HG03060 (cell line): ENCODE data around the gene DUS1L.
A peak's percentile ranks its signal among the peaks of the same experiment; 100 is the strongest.

Source experiments
- ATAC-seq: cut with Tn5 transposase; IDR thresholded peaks from one replicate; pipeline ENCODE4 v1.9.1; 2021; ENCODE audit warnings: low read depth, moderate number of reproducible peaks; ENCODE audit not compliant: unreplicated experiment

The DUS1L gene

DNA sequence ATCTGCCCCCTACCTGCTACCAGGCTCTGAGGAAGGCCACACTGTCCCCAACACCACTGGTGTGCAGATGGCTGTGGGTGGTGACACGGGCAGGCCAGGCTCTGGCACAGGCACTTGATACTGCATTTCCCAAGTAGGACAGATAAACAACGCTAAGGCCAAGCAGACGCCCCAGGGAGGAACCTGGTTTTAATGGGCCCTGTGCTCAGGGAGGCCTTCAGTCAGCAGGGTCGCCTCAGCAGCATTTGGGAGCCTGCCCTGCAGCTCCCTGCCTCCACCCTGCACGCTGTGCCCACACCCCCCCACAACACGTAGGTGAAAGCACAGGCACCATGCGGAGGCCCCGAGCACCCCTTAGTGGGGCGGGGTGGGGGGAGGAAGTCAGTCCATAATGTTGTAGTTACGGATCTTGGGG, 35.7 kb upstream of the DUS1L start:
- no peak for ATAC-seq

DNA sequence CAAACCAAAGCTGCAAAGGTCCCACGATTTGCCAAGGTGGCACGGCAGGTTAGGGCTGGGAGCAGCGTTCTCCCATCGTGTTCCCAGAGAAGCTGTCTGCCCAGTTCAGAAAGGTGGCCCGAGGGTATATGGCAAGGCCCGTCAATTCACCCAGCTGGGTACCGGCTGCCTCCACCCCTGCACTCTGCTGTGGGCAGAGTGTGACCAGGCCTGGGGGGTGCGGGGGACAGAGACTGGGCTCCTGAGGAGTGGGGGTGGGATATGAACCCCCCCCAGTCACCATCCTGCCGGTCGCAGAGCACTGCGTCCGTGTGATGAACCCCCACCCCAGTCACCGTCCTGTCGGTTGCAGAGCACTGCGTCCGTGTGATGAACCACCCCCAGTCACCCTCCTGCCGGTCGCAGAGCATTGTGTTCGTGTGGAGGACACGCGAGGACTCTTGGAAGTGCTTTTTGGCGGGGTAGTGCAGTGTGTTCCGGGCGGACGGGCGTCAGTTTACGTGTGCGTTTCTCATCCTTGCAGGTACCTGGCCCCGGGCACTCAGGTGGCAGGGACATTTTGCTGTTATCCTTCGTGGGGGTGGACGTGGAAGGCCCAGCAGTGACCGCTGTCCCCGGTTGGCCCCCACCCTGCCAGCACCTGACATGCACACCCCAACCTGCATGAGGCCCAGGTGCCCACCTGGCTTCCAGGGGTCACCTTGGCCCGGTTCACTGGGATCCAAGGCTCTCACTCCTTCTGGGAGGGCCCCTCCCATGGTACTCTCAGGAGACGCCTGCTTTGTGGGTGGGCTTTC, 35.1 kb upstream of the DUS1L start:
- ATAC-seq = no peak

DNA sequence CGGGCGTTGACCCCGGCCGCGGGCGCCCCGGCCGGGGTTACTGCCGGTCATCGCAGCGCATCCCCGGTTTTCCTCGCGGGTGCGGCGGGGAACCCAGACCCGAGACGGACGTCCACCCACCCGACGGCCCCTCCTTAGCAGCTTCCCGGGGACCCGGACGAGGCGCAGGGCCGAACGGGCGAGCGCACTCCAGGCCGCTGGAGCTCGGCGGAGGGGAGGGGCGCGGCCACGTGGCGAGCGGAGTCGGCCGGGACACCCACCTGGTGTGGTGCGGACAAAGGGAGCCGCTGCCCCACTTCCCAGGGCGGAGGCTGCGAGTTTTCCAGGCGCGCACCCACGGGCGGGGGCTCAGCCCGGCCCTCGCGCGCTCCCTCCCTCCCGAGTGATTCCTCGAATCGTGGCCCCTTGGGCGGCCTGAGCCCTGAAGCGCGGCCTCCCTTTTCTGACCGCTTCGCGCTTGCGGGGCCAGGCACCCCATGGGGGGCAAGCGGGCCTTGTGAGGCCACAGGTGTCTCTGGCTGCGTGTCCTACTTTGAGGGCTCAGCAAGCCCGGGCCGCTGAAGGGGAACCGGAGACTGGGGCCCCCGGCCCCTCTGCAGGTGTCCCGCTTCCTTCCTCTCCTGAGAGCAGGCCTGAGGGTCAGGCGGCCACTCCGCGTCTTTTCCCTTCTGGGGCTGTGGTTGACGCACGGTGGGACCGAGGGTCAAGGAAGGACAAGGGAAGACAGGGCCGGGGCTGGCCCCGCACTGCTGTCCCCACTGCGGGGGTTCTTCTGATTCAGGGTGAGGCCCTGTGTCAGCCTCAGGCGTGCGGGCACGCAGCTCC, 33.5 kb upstream of the DUS1L start:
- peak; percentile 2 for ATAC-seq

DNA sequence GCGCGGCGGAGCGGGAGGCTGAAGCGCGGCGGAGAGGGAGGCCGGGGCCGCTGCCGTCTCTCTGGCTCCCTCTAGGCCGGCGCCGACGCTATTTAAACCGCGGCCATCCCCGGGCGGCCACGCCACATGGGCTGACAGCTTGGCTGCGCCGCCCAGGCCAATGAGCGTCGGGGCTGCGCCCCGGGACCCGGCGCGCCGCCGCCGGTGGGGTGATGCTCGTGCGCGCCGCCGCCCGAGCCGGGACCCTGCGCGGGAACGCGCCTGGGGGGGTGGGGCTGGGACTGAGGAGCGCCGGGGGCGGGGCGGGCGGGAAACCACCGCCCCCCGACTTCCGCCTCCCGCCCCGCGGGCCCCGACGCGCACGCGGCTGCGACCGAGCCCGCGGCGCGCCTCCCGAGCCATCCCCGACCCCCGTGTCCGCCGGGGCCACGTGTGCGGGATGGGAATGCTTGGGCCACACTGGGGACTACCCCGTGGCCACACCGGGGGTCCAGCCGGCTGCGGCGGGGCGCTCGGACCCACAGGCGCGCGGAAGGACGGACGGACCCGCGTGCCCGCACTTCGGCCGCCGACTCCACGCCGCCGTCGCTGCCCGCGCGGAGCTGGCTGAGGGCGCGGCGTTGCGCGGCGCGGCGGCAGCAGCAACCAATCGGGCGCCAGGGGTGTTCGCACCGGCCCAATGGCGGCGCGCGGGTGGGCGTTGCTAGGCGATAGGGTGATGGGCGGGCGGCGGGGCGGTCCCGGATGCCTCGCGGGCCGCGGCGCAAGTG, 32.8 kb upstream of the DUS1L start, which contains the start of gene FASN:
FASN (minus strand) TSS at position 68 of the 770 bp plus-strand sequence. CDS start 1,791 bp downstream, outside the sequence.
- peak; percentile 36 for ATAC-seq

DNA sequence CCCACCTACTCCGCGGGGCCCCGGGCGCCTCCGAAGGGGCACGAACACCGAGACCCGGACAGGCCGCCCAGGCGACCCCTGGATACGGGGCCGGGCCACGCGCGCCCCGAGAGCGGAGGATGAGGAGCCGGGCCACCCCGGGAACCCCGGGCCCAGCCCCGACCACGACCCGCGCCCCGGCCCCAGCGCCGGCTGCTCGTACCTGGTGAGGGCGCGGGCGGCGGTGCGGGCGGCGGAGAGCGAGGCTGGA, 32.2 kb upstream of the DUS1L start:
- ATAC-seq = no peak

DNA sequence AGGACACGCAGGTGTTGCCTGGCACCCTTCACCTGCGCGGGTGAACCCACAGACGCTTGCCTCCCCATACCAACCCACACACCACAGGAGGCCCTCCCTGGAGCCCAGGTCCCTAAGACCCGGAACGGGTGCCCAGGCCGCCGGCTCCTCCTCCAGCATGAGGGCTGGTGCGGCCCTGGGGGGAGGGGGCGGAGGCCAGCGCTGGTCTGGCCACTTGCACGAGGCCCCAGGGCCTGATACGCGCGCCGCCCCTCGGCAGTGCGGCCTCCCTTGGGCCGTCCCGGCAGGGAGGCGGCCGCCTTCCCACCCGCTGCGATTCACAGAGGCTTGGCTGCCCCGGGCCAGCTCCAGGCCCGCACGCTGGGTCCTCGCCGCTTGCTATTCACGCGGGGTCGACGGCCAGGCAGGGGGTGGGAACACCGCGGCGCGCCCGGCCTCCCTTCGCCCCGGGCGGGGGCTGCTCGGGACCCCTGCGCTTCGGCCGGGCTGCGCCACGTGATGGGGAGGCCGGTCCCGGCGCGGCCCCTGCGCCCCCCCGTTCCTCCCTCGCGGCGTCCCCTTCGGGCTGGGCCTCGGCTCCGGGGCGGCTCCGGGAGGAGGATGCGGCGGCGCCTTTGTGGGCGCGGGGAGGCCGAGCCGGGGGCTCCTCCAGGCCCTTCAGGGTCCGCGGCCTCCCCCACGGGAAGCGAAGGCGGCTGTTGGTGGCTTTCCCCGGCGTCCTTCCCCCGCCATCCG, 31.7 kb upstream of the DUS1L start:
- ATAC-seq = no peak

DNA sequence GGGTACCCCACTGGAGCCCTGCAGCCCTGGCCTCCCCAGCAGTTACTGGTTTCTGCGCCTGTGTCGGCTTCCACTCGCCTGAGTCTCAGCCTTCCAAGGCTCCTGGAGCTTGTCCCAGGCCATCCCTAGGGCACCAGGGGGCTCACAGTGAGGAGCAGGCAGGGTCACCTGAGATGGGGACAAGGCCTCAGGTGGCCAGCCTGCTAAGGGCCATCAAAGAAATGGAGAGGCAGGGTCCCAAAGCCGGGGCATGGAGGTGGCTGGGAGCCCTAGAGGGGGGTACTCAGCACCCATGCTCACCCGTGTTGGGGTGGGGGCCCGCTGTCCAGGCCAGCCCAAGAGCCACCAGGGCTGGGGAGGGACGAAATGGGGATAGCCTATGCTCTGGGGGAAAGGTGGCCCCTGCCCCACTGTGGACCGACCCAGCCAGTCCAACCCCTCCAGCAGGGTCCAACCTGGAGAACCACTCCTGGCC, 31.1 kb upstream of the DUS1L start:
- no peak for ATAC-seq

DNA sequence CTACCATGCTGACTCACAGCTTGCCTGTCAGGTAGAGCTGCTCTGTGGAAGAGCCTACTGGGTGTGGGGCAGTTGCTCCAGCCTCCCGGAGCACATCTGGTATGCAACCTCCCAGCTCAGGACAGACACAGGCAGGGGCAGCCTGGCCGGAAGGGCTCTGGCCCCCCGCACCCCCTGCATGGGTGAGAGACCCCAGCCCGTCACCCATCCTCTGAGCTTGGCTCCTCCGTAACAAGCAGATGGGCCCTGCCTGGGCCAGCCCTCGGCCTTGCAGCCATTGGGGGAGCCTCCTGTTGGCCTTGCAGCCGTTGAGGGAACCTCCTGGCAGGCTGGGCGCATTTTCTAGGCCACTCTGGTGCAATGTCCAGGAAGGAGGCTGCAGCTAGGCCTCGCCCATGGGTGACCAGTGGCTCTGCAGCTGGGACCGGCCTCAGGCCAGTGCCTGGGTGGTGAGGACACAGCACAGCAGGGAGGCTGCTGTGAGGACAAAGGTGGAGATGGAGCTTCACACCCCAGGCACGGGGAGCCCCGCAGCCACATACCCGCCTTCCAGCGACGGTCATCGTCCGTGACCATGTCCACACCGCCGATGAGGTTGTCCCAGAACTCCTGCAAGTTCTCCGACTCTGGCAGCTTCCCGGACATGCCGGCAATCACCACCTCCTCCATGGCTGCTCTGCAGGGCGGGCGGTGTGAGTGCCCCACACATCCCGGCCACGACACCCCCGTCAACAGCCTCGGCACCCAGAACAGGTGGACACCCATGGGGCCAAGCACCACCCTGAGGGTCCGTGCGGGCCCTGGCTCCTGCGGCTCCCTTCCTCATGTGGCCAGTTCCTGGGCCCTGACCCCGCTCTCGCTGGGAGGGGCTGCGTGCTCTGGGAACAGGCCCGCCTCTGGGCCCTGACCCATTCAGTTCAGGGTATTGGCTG, 30.4 kb upstream of the DUS1L start:
- ATAC-seq = no peak

DNA sequence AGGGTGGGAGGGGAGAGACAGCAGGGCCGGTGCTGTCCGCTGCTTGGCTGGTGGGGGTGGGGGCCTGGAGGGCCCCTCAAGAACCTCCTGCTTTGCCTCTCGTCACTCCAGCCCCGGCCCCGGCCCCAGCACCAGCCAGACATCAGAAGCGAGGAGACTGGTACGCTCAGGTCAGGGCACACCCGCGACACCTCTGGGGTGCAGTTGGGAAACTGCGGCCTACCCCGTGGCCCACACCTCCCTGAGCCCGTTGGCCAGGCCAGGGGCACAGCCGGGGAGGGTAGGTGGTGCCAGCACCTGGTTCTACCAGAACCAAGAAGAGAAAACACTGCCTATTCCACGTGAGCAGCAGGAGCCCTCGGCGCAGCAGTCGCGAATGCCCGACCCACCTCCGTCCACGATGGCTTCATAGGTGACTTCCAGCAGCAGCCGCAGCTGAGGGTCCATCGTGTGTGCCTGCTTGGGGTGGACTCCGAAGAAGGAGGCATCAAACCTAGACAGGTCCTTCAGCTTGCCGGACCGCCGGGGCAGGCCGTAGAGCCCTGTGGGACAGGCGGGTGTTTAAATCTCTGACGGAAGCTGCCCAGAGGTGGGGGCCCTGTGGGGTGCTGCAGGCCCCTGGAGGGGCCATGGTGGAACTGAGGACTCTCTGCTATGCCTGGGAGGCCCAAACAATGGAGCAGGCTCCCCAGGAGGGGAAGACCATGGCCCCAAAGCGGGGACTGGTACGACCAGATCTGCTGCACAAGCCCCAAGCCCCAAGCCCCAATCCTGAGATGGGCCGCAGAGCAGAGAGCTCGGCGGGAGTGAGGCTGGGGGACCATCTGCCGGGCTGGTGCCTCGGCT, 29.6 kb upstream of the DUS1L start:
- ATAC-seq = no peak

DNA sequence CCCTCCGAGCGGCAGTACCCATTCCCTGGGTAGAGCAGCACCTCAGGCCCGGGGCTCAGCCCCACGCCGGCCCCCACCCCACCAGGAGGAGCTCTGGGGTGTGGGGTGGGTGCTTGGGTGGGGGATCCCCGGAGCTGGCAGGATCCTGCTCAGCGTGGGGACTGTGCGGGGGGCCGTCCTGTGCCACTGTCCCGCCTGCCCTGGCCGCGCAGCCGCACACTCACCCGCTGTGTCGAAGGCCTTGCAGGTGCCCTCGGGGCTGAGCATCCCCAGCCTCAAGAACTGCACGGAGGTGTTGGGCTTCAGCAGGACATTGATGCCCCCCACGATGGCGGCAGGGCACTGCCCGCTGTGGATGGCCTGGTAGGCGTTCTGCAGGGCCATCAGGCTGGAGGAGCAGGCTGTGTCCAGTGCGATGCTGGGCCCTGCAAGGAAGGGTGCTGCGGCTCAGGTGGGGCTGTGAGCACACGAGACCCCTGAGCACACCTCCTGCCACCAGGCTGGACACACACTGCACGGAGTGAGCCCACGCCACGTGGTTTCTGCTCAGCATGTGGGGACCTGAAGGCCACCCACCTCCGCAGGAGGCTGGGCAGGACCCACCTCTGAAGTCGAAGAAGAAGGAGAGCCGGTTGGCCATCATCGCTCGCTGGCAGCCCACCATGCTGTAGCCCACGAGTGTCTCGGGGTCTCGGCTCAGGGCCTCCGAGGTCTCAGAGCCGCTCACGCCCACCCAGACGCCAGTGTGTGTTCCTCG, 27.6 kb upstream of the DUS1L start:
- ATAC-seq = no peak

DNA sequence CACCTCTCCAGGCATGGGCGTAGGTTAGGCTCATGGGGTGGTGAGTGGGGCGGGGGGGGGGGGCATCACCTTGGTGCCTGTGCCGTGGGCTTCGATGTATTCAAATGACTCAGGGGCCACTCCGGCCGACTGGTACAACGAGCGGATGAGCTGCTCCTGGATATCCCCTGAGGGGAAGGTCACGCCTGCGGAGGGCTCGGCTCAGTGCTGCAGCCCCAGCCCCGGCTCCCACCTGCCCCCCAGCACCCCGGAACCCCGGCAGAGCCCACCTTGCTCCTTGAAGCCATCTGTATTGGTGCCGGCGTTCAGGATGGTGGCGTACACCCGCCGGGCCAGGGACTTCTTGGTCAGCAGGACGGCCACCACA, 27.0 kb upstream of the DUS1L start:
- no peak for ATAC-seq

DNA sequence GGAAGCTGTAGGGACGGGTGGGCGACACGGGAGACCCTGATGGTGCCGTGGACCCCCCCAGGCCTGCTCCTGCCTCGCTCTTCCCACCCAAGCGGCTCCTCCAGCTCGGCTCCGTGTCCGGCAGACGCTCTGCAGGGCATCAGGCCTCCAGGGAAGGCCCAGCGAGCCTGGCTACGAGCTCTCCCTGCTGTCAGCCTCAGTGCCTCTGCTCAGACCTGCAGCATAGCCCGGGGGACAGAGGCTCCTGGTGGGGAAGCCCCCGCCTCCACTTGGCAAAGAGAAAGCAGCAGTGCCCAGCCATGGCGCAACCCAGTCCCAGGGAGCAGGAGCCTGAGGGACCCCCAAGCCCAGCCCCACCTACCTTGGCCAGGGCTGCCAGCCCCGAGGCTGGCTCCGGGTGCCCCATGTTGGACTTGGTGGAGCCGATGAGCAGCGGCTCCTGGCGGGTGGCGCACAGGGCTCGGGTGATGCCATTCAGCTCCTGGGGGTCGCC, 26.5 kb upstream of the DUS1L start:
- no peak for ATAC-seq

DNA sequence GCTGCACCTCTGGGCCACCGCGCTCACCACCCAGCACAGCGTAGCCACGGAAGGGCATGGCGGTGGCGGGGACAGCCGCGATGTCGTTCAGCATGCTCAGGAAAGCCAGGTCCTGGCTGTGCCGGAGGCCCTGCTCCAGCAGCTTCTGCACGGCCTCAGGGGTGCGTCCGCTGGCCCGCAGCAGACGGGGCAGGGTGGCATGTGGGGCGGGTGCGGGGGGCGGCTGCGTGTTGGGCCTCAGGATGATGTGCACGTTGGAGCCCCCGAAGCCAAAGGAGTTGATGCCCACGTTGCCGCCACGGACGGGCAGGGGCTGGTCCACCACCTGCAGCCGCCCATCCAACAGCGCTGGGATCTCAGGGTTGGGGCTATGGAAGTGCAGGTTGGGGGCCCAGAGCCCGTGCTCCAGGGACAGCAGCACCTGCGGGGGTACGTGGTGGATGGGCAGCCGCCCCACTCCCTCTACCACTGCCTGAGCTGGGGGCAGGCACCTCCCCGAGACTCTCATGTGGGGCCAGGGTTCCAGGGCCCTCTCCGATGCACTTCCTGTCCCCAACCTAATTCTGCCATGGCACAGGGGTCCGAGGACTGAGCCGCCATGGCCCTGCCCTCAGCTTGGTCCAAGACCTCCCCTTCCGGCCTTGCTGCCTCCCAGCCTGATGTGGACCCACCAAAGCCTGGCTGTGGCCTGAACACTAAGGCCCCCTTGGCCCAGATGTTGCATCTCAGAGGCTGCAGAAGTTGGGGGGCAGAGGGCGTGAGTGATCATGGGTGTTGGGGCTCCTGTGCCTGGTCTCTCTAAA, 25.9 kb upstream of the DUS1L start:
- ATAC-seq = no peak

DNA sequence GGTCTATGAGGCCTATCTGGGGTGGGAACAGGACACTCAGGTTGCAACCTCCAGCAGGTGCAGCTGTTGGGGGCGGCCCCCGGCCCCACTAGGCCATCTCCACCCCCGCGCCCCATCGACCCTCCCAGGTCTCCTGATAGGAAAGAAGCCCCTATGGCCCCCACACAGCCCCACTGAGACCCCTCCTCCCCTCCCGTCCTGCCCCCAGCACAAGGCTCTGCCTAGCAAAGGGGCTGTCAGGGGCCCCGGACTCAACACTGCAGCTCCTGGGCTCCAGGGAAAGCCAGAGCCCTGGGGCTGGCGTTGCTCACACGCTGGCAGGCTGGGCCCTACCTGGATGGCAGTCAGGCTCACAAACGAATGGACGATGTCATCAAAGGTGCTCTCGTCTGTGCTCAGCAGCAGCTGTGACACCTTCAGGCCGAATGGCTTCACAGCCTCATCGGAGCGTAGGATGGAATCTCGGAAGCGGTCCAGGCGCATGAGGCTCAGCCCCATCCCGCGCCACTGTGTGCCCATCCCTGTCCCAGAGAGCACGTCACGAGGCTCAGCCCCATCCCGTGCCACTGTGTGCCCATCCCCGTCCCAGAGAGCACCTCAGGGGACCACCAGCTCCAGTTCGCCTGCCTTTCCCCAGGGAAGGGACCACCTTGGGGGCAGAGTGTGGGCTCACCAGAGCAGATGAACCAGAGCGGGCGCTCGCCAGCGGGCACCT, 25.1 kb upstream of the DUS1L start:
- no peak for ATAC-seq

DNA sequence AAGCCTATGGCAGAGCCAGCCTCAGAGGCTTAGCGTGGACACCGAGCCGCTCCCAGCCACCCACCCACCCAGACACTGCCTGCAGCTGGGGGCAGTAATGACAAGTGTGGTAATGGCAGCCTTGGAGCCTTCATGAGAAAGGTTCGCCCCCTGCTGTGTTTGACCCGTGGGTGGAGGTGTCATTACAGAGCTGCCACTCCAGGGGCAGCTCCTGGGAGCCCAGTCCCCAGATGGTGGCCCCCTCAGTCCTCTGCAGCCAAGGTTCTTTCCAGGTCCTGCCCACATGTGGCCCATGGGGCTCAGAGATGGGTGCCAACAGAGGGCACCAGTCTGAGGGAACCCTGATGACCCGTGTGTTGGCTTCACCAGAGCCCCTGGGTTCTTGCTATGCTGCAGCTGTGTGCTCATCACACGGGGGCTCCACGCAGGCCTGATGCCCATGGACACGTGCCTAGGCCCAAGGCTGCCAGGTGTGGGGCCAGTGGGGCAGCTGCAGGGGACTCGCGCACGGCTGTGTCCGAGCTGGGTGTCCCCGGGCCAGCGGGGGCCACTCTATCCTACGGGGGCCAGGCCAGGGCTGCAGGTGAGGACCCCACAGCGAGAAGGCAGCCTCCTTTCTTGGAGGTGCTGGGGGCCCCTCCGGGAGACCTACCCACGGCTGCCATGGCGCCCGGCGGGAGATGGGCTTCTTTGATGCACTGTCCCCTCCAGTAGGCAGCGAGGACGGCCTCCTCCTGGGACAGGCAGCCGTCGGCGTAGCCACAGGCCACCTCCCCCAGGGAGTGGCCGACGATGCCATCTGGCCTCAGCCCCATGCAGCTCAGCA, 24.3 kb upstream of the DUS1L start:
- no peak for ATAC-seq
